ENCODE measurements around the gene GHR.

GRCh38 chr5:42636946-42637345, 213.7 kb downstream of the GHR start:
- no peak for TF ChIP-seq POLR2A (IDR thresholded peaks at IDR 0.05)
- TF ChIP-seq CTCF (IDR thresholded peaks at IDR 0.05), result no peak
- no peak for TF ChIP-seq EP300 (IDR thresholded peaks at IDR 0.05)
- TF ChIP-seq POLR2AphosphoS5 (IDR thresholded peaks at IDR 0.05), result no peak
